Measurements from ENCODE around the gene RRBP1.

Gene RRBP1

DNA sequence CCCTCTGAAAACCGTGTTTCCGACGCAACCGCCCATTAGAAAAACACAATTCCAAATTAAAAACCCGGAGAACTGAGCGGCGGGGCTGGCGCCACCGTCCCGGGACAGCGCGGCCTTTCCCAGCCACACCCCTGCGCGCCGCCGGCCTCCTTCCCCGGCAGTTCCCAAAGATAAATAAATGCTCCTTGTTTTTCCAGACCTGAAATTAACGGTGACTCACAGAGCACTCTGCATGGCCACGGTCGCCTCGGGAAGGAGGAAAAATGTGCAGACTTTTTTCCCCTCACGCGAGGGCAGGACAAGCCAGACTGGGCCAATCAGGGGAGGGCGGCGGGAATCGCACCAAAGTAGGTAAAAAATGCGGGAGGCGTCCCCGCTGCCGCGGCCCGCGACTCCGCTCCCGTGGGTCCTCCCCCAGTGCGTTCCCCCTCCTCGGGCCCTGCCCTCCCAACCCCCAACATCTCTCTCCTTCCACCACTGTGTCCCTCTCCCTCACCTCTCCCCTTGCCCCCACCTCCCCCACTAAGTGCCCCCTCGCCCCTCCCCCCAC lies 113.0 kb downstream of the RRBP1 start:
- peak; percentile 59 to 81 for DNase-seq

DNA sequence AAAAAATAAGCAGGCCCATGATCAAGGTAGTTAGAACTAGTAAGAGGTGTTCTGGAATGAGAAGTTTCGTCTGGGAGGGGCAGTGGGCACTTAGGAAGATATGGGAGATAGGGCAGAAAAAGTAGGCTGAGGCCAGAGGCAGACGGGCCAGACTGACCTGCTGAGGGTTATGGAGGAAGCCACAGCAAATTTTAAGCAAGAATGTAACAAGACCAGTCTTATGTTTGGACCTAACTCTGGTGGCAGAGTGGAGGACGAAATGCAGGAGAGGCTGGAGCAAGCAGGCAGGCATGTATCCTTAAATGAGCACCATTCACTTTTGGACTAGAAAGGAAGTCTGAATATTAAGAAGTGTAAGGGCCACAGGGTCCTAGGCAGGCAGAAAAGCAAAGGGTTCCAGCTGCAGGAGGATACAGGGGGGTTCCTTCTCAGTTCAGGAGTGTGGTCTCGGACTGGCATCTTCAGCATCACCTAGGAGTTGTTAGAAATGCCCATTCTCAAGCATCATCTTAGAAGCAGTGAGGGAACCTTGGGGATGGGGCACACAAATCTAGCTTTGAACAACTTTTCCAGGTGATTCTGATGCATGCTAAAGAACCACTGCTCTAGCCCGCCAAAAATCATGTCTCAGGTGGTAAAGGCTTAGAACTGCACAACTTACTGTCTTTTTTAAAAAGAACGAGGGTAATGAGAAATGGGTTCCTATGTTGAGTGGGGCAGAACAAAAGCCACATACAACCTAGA lies 113.8 kb downstream of the RRBP1 start:
- DNase-seq = peak in 1 of 2 experiments; percentile 33

DNA sequence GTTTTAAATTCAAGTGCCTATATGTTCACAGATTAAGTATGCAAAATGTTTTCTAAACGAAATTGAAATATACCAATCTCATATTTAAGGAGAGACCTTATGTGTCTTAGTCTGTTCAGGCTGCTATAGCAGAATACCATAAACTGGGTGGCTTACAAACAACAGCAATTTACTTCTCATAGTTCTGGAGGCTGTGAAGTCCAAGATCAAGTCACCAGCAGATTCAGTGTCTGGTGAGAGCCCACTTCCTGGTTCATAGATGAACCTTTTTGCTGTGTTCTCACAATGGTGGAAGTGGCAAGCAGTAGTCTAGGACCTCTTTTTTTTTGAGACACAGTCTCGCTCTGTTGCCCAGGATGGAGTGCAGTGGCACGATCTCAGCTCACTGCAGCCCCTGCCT lies 115.7 kb downstream of the RRBP1 start:
- no peak for DNase-seq

DNA sequence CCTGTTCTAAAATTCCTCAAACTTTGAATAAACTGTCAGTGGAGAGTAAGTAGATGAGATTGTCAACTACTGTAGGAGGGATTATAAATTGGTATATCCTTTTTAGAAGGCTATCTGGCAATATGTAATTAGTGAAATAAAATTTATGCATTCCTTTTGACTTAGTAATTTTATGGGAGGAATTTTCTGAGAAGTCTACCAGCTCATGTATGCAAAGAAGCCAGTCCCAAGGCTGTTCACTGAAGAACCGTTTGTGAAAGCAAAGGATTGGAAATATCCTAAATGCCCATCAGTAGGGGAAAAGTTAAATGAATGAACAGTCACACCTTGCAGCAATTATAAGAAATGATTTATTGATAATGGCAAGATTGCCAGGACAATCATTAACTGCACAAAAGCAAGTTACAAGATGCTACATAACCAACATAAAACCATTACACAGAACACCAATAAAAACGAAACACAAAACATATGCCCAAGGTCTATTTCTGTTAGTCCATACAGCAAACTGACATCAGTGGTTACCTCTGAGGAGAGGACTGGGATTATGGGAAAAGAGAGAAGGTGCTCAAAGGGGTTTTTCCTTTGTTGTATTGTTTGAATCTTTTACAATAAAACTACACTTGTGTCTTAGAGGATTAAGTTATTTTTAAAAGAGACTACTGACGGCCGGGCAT lies 116.7 kb downstream of the RRBP1 start:
- no peak for DNase-seq

Data from NCI-H526 (cell line).